Endothelial cell of umbilical vein (primary cell): ENCODE results near the gene ROCK2. TPM values are rescaled to one million over a fixed set of nuclear protein-coding genes. Genes with fewer than 3 reads are reported as not detected.

Experiments used
- BruUV-seq: library from RNA; stranded (reverse); fragments of 400-500 nt; replicated peaks from 2 replicates; lab custom pipeline; 2021; lab: Mats Ljungman, UMichigan
- CTCF ChIA-PET: fragments of 300-600, 350-600 bp; sonication (Branson Sonifier 250); formaldehyde crosslinking; loops from one replicate; lab custom pipeline; 2021; ENCODE audit warnings: antibody characterized with exemption, inconsistent platforms; lab: Charles Lee
- POLR2A ChIA-PET: fragments of 300-600, 350-600 bp; sonication (Branson Sonifier 250); formaldehyde crosslinking; loops from one replicate; lab custom pipeline; 2021; ENCODE audit warnings: antibody characterized with exemption, inconsistent platforms; lab: Charles Lee
- DNase-seq: peaks from one replicate; pipeline ENCODE4 v3.0.0-alpha.2; 2011; ENCODE audit warnings: low read depth, low spot score
- FAIRE-seq: peaks from 2 replicates; lab custom pipeline; 2011; peaks lifted over from hg19 to GRCh38; lab: Jason Lieb, UNC
- H2AFZ ChIP-seq: 2 replicates; pipeline ENCODE4 v1.6.0; 2012; ENCODE audit warnings: low read depth, low read length, control low read depth, inconsistent platforms
- H3K27ac ChIP-seq: 2 replicates; pipeline ENCODE4 v1.5.1; 2011; ENCODE audit warnings: low read depth, mild to moderate bottlenecking, control low read depth, low read length, moderate library complexity; ENCODE audit not compliant: insufficient read depth
- H3K27me3 ChIP-seq, 2 experiments: 2 replicates each; pipeline versions ENCODE4 v1.6.0 to v1.6.1; 2011; ENCODE audit warnings: low read length in 2 of 2, mixed read lengths in 1 of 2; ENCODE audit not compliant: control insufficient read depth in 2 of 2, insufficient read depth in 2 of 2
- H3K36me3 ChIP-seq, 2 experiments: 2 replicates in 1 of 2; 3 replicates in 1 of 2; pipeline ENCODE4 v1.5.1; 2011; ENCODE audit warnings: low read length in 2 of 2, mild to moderate bottlenecking in 1 of 2, moderate library complexity in 1 of 2; ENCODE audit not compliant: control insufficient read depth in 2 of 2, insufficient read depth in 2 of 2; ENCODE audit errors: extremely low read depth in 1 of 2
- H3K4me1 ChIP-seq: 3 replicates; pipeline ENCODE4 v1.5.1; 2011; ENCODE audit warnings: mild to moderate bottlenecking, low read length; ENCODE audit not compliant: control insufficient read depth, insufficient read depth; ENCODE audit errors: extremely low read depth
- H3K4me2 ChIP-seq: 2 replicates; pipeline ENCODE4 v1.6.1; 2011; ENCODE audit warnings: low read length, control low read depth, mixed read lengths; ENCODE audit not compliant: insufficient read depth
- H3K4me3 ChIP-seq, 3 experiments: fragments of 200-600 bp in 1 of 3; sonication (generic), shearing (Covaris generic) in 1 of 3; replicated peaks in 1 of 3; 2 replicates each; pipeline ENCODE4 v1.5.1; 2011 to 2016; ENCODE audit warnings: control low read depth in 3 of 3, low read length in 3 of 3, mild to moderate bottlenecking in 2 of 3, inconsistent platforms in 1 of 3, low read depth in 1 of 3, moderate library complexity in 1 of 3; ENCODE audit not compliant: insufficient read depth in 1 of 3
- H3K79me2 ChIP-seq: 2 replicates; pipeline ENCODE4 v1.6.0; 2012; ENCODE audit warnings: low read length, inconsistent platforms; ENCODE audit not compliant: control insufficient read depth, insufficient read depth
- H3K9ac ChIP-seq: replicated peaks from 2 replicates; pipeline ENCODE3; 2011; ENCODE audit warnings: low read length, control low read depth; ENCODE audit not compliant: insufficient read depth; ENCODE audit errors: extremely low read depth
- H3K9me1 ChIP-seq: replicated peaks from 3 replicates; pipeline ENCODE4 v1.6.0; 2011; ENCODE audit warnings: mild to moderate bottlenecking, low read length; ENCODE audit not compliant: control insufficient read depth, insufficient read depth; ENCODE audit errors: extremely low read depth
- H3K9me3 ChIP-seq: replicated peaks from 2 replicates; pipeline ENCODE4 v1.5.1; 2012; ENCODE audit warnings: low read length, inconsistent platforms; ENCODE audit not compliant: control insufficient read depth, insufficient read depth
- H4K20me1 ChIP-seq: replicated peaks from 2 replicates; pipeline ENCODE3; 2011; ENCODE audit warnings: mild to moderate bottlenecking, low read length; ENCODE audit not compliant: control insufficient read depth, insufficient read depth; ENCODE audit errors: extremely low read depth
- CTCF ChIP-seq, 2 donors: IDR thresholded peaks; 1 replicate in 1 of 2; 2 replicates in 1 of 2; pipeline ENCODE4 v1.5.1; 2011; ENCODE audit warnings: low read length in 2 of 2, mild to moderate bottlenecking in 2 of 2, moderate library complexity in 2 of 2, control low read depth in 1 of 2, inconsistent platforms in 1 of 2, low read depth in 1 of 2; ENCODE audit not compliant: insufficient read depth in 1 of 2; ENCODE audit errors: extremely low read depth in 1 of 2
- FOS ChIP-seq: IDR thresholded peaks from 2 replicates; pipeline ENCODE4 v1.6.1; 2011; ENCODE audit warnings: mild to moderate bottlenecking, low read length, moderate library complexity, borderline replicate concordance; ENCODE audit not compliant: insufficient read depth
- GATA2 ChIP-seq: IDR thresholded peaks from 2 replicates; pipeline ENCODE4 v1.7.0; 2011; ENCODE audit warnings: low read depth, mild to moderate bottlenecking, moderate library complexity, mixed read lengths, low read length; ENCODE audit not compliant: insufficient read length, insufficient read depth
- JUN ChIP-seq: IDR thresholded peaks from 2 replicates; pipeline ENCODE4 v1.6.1; 2011; ENCODE audit warnings: borderline replicate concordance, low read depth; ENCODE audit not compliant: insufficient read length, insufficient read depth
- MAX ChIP-seq: IDR thresholded peaks from 2 replicates; pipeline ENCODE4 v1.6.1; 2011; ENCODE audit not compliant: insufficient read depth, insufficient read length
- MYC ChIP-seq: IDR thresholded peaks from one replicate; pipeline ENCODE4 v1.6.1; 2011; ENCODE audit warnings: mild to moderate bottlenecking, low read depth, low read length
- POLR2AphosphoS5 ChIP-seq: IDR thresholded peaks from 2 replicates; pipeline ENCODE4 v1.6.1; 2012; ENCODE audit warnings: low read depth, mild to moderate bottlenecking, control low read depth, low read length, moderate library complexity; ENCODE audit not compliant: insufficient read depth
- dilution Hi-C: fragments of 300-500 bp; cut with MboI; formaldehyde crosslinking; loops from one replicate; pipeline ENCODE4 v1.15.0; 2019; ENCODE audit warnings: low sequenced_read_pairs; ENCODE audit not compliant: extremely low pct_ligation_motif_present
- intact Hi-C: fragments of 100-400 bp; cut with micrococcal nuclease; formaldehyde crosslinking; loops from one replicate; pipeline ENCODE4 v1.10.0; 2022
- polyA plus RNA-seq, 4 experiments: library from polyadenylated mRNA; depleted of rRNA in 3 of 4; stranded (reverse) in 3 of 4; unstranded in 1 of 4; fragments of >200 nt; gene quantifications; 2 replicates each; pipeline versions ENCODE4 v1.2.1 to v1.2.3, GENCODE V29; 2011 to 2012; ENCODE audit warnings: missing spikeins in 1 of 4
- total RNA-seq: library from RNA; stranded (reverse); gene quantifications from 2 replicates; pipeline ENCODE4 v1.2.3, GENCODE V29; 2021

ROCK2 gene
- total and polyA plus RNA-seq, 2 donors (not counting 3 experiments of a cell fraction or from before 2014, with no cell fraction given) = 5.2 to 56.5 TPM

- no peaks in the 10 kb centered on the region for H3K9me1 ChIP-seq
- no peaks in the 10 kb centered on the region for H3K27me3 ChIP-seq
- BruUV-seq = no TSS peak
- no peak overlapping the region for H3K9ac ChIP-seq
- no peak overlapping the region for H3K4me3 ChIP-seq
- no peaks in the 10 kb centered on the region for H3K4me1 ChIP-seq
- intact Hi-C loops = no loop called here
- no peak overlapping the region for H3K27ac ChIP-seq
- H4K20me1 ChIP-seq = peaks cover 6% of the 10 kb centered on the region
- CTCF ChIA-PET = no interaction called here
- no peaks in the 10 kb centered on the region for H3K9me3 ChIP-seq
- POLR2A ChIA-PET = no interaction called here
- FAIRE-seq = no peak
- no peak overlapping the region for H2AFZ ChIP-seq
- H3K36me3 ChIP-seq = no peaks in the 10 kb centered on the region
- H3K4me2 ChIP-seq = no peak overlapping the region
- peaks cover 46% of the 10 kb centered on the region for H3K79me2 ChIP-seq
- no peak for DNase-seq
- TF ChIP-seq MYC (no peak), GATA2 (no peak), JUN (no peak), MAX (no peak), POLR2AphosphoS5 (no peak), CTCF (IDR thresholded peaks at IDR 0.05; ENCODE audit: extremely low read depth in 1 of 2, insufficient read depth in 1 of 2, low read depth in 1 of 2, low read length in 2 of 2) (no peak), FOS (no peak)
- dilution Hi-C loops = no loop called here
Observed at GRCh38 chr2:11264818-11265217, 79.6 kb downstream of the ROCK2 start.
